Liver (tissue), 3 donors: Measurements from ENCODE around the gene CYSLTR2.

Experiments used
- EGR1 ChIP-seq, 2 donors: IDR thresholded peaks; 2 replicates each; pipeline ENCODE4 v1.6.1; 2016 to 2018; ENCODE audit warnings: antibody characterized with exemption in 2 of 2, low read depth in 2 of 2
- RAD21 ChIP-seq, 2 donors: IDR thresholded peaks; 2 replicates each; pipeline ENCODE4 v1.6.1; 2016; ENCODE audit warnings: antibody characterized with exemption in 2 of 2, mild to moderate bottlenecking in 2 of 2
- RXRA ChIP-seq, 2 donors: IDR thresholded peaks; 2 replicates each; pipeline ENCODE4 v1.6.1; 2017 to 2018; ENCODE audit warnings: antibody characterized with exemption in 2 of 2, mild to moderate bottlenecking in 1 of 2
- YY1 ChIP-seq: IDR thresholded peaks from 2 replicates; pipeline ENCODE4 v1.6.1; 2016; ENCODE audit warnings: antibody characterized with exemption, mild to moderate bottlenecking
- TF ChIP-seq, protein P1 (sequence below): IDR thresholded peaks from 2 replicates; pipeline ENCODE4 v1.6.1; 2016; ENCODE audit warnings: antibody characterized with exemption
- TF ChIP-seq, protein P2 (sequence below): fragments of 150-350 bp; IDR thresholded peaks from 2 replicates; pipeline ENCODE4 v1.5.1; 2017; ENCODE audit warnings: improper control_type of control experiment, low read depth, low read length; ENCODE audit not compliant: missing input control
- TF ChIP-seq, protein P3 (sequence below): IDR thresholded peaks from 2 replicates; pipeline ENCODE4 v1.6.1; 2016; ENCODE audit warnings: antibody characterized with exemption
- TF ChIP-seq, protein P4 (sequence below): IDR thresholded peaks from 2 replicates; pipeline ENCODE4 v1.6.1; 2016; ENCODE audit warnings: antibody characterized with exemption
- TF ChIP-seq, protein P5 (sequence below): IDR thresholded peaks from 2 replicates; pipeline ENCODE4 v1.6.1; 2016; ENCODE audit warnings: antibody characterized with exemption, mild to moderate bottlenecking
- donor health status: healthy.
- donor health status: healthy.

DNA sequence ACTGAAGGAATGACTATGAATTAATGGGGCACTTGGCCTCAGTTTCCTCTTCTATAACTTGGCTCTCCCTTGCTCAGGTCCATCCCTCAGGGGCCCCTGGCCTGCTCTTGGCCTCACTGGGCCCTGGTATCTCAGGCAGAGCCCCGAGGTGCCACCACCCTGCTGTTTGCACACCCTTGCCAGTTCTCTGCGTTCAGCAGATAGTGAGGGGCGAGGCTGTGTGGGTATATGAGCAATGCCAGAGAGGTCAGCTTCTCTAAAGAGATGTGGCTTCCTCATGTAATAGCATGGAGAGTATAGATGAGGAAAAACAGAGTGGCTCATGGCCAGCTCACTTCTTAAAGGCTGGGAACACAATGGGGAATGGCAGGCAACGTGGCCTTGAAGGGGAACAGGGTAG, 76.1 kb downstream of the CYSLTR2 start:
- TF ChIP-seq, protein P1, sequence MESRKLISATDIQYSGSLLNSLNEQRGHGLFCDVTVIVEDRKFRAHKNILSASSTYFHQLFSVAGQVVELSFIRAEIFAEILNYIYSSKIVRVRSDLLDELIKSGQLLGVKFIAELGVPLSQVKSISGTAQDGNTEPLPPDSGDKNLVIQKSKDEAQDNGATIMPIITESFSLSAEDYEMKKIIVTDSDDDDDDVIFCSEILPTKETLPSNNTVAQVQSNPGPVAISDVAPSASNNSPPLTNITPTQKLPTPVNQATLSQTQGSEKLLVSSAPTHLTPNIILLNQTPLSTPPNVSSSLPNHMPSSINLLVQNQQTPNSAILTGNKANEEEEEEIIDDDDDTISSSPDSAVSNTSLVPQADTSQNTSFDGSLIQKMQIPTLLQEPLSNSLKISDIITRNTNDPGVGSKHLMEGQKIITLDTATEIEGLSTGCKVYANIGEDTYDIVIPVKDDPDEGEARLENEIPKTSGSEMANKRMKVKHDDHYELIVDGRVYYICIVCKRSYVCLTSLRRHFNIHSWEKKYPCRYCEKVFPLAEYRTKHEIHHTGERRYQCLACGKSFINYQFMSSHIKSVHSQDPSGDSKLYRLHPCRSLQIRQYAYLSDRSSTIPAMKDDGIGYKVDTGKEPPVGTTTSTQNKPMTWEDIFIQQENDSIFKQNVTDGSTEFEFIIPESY, result no peak
- TF ChIP-seq, protein P2, sequence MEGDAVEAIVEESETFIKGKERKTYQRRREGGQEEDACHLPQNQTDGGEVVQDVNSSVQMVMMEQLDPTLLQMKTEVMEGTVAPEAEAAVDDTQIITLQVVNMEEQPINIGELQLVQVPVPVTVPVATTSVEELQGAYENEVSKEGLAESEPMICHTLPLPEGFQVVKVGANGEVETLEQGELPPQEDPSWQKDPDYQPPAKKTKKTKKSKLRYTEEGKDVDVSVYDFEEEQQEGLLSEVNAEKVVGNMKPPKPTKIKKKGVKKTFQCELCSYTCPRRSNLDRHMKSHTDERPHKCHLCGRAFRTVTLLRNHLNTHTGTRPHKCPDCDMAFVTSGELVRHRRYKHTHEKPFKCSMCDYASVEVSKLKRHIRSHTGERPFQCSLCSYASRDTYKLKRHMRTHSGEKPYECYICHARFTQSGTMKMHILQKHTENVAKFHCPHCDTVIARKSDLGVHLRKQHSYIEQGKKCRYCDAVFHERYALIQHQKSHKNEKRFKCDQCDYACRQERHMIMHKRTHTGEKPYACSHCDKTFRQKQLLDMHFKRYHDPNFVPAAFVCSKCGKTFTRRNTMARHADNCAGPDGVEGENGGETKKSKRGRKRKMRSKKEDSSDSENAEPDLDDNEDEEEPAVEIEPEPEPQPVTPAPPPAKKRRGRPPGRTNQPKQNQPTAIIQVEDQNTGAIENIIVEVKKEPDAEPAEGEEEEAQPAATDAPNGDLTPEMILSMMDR, result no peak
- TF ChIP-seq, protein P3, sequence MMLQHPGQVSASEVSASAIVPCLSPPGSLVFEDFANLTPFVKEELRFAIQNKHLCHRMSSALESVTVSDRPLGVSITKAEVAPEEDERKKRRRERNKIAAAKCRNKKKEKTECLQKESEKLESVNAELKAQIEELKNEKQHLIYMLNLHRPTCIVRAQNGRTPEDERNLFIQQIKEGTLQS, result no peak
- TF ChIP-seq YY1 (no peak), RXRA (IDR thresholded peaks at IDR 0.05) (no peak), EGR1 (IDR thresholded peaks at IDR 0.05; ENCODE audit: low read depth in 2 of 2) (no peak), RAD21 (IDR thresholded peaks at IDR 0.05) (no peak)
- TF ChIP-seq, protein P4, sequence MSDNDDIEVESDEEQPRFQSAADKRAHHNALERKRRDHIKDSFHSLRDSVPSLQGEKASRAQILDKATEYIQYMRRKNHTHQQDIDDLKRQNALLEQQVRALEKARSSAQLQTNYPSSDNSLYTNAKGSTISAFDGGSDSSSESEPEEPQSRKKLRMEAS, result no peak
- TF ChIP-seq, protein P5, sequence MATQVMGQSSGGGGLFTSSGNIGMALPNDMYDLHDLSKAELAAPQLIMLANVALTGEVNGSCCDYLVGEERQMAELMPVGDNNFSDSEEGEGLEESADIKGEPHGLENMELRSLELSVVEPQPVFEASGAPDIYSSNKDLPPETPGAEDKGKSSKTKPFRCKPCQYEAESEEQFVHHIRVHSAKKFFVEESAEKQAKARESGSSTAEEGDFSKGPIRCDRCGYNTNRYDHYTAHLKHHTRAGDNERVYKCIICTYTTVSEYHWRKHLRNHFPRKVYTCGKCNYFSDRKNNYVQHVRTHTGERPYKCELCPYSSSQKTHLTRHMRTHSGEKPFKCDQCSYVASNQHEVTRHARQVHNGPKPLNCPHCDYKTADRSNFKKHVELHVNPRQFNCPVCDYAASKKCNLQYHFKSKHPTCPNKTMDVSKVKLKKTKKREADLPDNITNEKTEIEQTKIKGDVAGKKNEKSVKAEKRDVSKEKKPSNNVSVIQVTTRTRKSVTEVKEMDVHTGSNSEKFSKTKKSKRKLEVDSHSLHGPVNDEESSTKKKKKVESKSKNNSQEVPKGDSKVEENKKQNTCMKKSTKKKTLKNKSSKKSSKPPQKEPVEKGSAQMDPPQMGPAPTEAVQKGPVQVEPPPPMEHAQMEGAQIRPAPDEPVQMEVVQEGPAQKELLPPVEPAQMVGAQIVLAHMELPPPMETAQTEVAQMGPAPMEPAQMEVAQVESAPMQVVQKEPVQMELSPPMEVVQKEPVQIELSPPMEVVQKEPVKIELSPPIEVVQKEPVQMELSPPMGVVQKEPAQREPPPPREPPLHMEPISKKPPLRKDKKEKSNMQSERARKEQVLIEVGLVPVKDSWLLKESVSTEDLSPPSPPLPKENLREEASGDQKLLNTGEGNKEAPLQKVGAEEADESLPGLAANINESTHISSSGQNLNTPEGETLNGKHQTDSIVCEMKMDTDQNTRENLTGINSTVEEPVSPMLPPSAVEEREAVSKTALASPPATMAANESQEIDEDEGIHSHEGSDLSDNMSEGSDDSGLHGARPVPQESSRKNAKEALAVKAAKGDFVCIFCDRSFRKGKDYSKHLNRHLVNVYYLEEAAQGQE, result no peak
